ENCODE data around the gene EHD4.

DNA sequence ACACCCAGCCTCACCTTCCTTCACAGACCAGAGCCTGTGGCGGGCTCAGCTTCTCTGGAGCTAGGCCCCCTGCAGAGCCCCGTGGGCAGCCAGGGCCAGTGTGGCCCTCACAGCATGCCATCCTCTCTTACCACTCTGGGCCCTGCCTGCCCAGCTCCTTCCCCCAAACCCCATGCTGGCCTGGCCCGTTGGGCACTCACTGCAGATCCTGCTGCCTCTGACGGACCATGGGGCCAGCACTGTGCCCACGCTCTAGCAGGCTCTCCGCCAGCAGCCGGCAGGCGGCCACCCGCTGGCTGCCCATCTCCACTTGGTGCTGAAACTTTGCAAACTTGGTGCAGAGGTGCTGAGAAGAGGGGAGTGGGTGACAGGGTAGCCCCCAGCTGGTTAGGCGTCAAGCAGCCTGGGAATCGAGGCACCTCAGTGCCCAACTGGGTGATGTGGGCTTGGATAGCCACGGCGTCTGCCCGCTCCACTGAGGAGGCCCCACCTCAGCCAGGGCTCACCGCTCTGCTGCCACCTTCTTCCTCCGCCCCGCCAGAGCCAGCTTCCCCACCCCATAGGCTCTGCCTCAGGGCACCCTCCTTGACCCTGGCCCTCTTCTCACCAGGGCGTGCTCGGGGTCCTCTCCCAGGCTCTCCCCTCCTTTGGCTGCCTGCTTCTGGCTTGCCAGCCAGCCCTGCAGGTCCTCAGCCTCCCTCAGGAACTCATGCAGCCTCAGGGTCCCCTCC, 101.0 kb downstream of the EHD4 start:
- no peak for TF ChIP-seq CTCF (optimal IDR thresholded peaks at IDR 0.05 in 1 of 3, IDR thresholded peaks at IDR 0.05 in 1 of 3, conservative IDR thresholded peaks at IDR 0.05 in 1 of 3; ENCODE audit: extremely low read depth in 1 of 3, insufficient read depth in 2 of 3, low read length in 3 of 3)
- no peak for TF ChIP-seq EZH2 (IDR thresholded peaks at IDR 0.05; ENCODE audit: low read length)
